Measurements from ENCODE around the gene SLAMF9. TPM values are rescaled to one million over a fixed set of nuclear protein-coding genes. Genes with fewer than 3 reads are reported as not detected.
"Not testable (repeated sequence)": the region's sequence is repeated elsewhere in the genome, so short reads cannot be mapped to it uniquely, and the experiment has no call there.

SLAMF9 gene
- total RNA-seq, 1 donor from 2014 or later: not detected

DNA sequence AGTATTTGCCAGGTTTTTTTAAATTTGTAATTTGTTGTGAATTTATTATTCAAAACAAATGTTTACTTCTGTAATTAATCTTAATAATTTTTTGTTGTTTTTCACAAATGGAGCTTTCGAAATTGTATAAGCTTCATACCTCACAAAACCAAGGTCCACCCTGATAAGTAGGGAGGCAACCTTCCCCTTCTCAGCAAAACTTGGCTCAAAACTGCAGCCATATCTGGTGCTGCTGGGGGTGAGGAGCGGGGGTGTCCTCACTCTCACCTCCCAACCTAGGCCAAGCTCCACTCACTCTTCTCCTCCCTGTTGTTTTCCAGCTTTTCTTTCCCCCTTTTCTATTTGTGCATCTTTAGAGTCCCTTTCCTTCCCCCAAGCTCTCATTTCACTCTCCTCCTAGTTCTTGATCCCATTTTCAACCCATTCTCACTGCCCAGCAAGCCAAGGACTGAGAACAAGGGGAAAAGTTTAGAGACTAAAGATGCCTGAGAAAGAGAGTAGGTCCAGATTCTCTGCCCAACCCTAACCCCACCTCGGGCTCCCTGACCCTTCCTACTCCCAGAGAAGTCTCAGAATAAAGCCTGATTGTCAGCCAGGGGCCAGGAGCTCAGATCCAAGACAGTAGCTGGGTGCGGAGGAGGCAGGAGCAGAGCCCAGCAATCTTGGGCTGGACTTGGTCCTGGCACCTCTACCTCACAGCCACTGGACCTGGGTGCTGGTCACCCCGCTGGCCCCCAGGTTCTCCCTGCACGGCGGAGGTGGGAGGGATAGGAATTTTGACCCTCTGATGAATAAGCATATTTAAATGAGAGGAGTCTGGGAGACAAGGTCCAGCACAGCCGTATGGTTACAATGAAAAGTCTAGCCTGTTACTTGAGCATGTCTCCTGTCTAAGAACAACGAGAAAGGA lies 45.8 kb downstream of the SLAMF9 start:
- DNase-seq (ENCODE audit: low spot score in 2 of 2): no peak
- no peak for FAIRE-seq

DNA sequence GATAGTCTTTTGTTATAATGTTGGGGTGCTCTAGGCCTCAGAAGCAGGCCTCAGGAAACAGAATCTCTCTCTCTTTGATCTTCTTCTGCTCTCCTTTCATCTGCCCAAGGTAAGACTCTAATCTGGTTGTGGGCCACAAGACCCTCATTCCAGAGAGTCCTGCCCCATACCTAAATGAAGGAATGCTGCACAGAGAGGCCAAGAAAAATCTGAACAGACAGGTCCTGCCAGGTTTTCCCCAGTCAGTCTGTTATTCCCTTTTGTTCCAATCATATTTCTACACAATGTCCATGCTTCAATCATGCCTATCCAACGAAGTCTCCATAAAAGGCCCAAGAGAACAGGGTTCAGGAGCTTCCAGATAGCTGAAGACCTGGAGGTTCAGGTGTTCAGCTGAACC lies 47.1 kb downstream of the SLAMF9 start:
- DNase-seq (ENCODE audit: low spot score in 2 of 2) (no peak), FAIRE-seq (no peak)

DNA sequence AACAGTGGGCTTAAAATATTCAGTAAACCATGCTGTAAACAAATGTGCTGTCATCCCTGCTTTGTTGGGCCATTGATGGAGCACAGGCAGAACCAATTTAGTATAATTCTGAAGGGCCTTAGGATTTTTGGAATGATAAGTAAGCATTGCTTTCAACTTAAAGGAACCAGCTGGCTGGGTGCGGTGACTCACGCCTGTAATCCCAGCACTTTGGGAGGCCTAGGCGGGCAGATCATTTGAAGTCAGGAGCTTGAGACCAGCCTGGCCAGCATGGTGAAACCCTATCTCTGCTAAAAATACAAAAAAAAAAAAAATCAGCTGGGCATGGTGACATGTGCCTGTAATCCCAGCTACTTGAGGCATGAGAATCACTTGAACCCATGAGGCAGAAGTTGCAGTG lies 50.0 kb downstream of the SLAMF9 start:
- not testable (repeated sequence) for FAIRE-seq; DNase-seq (ENCODE audit: low spot score in 2 of 2)

DNA sequence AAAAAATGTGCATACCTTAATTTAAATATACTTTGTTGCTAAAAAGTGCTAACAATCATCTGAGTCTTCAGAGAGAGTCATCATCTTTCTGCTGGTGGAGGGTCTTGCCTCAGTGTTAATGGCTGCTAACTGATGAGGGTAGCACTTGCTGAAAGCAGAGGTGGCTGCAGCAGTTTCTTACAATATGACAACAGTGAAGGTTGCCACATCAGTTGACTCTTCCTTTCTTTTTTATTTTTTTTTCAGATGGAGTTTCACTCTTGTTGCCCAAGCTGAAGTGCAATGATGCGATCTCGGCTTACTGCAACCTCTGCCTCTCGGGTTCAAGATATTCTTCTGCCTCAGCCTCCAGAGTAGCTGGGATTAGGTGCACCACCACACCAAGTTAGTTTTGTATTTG lies 51.5 kb downstream of the SLAMF9 start:
- FAIRE-seq (no peak), DNase-seq (ENCODE audit: low spot score in 2 of 2) (no peak)

Other genes with a start within 250 kb of the SLAMF9 start
- not detected for gene CRP, start 239.6 kb downstream of the SLAMF9 start, total RNA-seq
- gene DUSP23, start 173.3 kb downstream of the SLAMF9 start, total RNA-seq: 22.8 TPM
- gene FCRL6, start 151.9 kb downstream of the SLAMF9 start, total RNA-seq: not detected
- not detected for gene SLAMF8, start 127.4 kb downstream of the SLAMF9 start, total RNA-seq
- not detected for gene VSIG8, start 91.6 kb downstream of the SLAMF9 start, total RNA-seq
- under 0.01 TPM for gene CFAP45, start 54.1 kb downstream of the SLAMF9 start, total RNA-seq
- gene TAGLN2, start 28.7 kb downstream of the SLAMF9 start, total RNA-seq: 18.8 TPM
- gene IGSF9, start 8.6 kb downstream of the SLAMF9 start, total RNA-seq: 5.3 TPM
- gene PIGM, start 77.8 kb upstream of the SLAMF9 start, total RNA-seq: 7.7 TPM
- gene KCNJ10, start 115.9 kb upstream of the SLAMF9 start, total RNA-seq: 1.6 TPM
- gene KCNJ9, start 127.3 kb upstream of the SLAMF9 start, total RNA-seq: 11.4 TPM
- 48.5 TPM for gene IGSF8, start 144.4 kb upstream of the SLAMF9 start, total RNA-seq
- 45.7 TPM for gene ATP1A2, start 161.5 kb upstream of the SLAMF9 start, total RNA-seq
- gene ATP1A4, start 197.4 kb upstream of the SLAMF9 start, total RNA-seq: not detected
- 4.9 TPM for gene CASQ1, start 236.3 kb upstream of the SLAMF9 start, total RNA-seq

All from frontal cortex (tissue), 4 donors.